GM21447 (cell line): ENCODE data around the gene SLC26A8.
A peak's percentile ranks its signal among the peaks of the same experiment; 100 is the strongest.
"Not testable (repeated sequence)": the region's sequence is repeated elsewhere in the genome, so short reads cannot be mapped to it uniquely, and the experiment has no call there.

ENCODE experiments used
- ATAC-seq: cut with Tn5 transposase; IDR thresholded peaks from one replicate; pipeline ENCODE4 v1.9.1; 2021; ENCODE audit not compliant: unreplicated experiment

SLC26A8 gene

GRCh38 chr6:36020154-36020553 is 4.3 kb downstream of the SLC26A8 start:
- no peak for ATAC-seq

DNA sequence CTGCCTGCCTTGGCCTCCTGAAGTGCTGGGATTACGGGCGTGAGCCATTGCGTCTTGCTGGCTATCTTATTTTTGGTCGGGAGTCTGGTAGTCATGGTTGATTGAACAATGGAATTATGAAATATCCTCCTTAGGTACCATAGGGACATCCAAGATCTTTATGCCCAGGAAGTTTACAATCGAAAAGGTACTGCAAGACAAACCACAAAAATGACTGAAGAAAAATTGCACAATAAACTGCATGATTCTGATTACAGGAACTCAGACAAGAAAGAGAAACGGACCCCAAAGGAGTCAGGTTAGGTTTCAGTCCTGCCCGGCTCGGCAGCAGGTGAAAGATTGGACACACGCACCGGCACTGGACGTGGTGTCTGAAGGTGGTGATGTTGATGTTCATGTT is 5.3 kb downstream of the SLC26A8 start:
- no peak for ATAC-seq

DNA sequence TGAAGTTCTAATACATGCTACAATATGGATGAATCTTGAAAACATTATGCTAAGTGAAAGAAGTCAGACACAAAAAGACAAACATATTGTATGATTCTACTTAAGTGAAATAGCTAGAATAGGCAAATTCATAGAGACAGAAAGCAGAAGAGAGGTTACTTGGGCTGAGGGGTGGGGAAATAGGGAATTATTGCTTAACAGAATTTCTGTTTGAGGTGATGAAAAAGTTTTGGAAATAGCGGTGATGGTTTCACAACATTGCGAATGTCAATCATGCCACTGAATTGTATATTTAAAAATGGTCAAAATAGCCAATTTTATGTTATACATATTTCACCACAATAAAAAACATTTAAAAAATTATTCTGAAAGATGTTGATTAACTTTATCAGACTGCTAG is 6.1 kb downstream of the SLC26A8 start:
- no peak for ATAC-seq

- ATAC-seq, result no peak
Measured at GRCh38 chr6:36015666-36016065, 8.8 kb downstream of the SLC26A8 start.

- no peak for ATAC-seq
Measured at GRCh38 chr6:36000451-36000850, 24.0 kb downstream of the SLC26A8 start.

- ATAC-seq, result no peak
Measured at GRCh38 chr6:35993150-35993549, 31.3 kb downstream of the SLC26A8 start.

- ATAC-seq, result not testable (repeated sequence)
Measured at GRCh38 chr6:35988047-35988446, 36.4 kb downstream of the SLC26A8 start.

DNA sequence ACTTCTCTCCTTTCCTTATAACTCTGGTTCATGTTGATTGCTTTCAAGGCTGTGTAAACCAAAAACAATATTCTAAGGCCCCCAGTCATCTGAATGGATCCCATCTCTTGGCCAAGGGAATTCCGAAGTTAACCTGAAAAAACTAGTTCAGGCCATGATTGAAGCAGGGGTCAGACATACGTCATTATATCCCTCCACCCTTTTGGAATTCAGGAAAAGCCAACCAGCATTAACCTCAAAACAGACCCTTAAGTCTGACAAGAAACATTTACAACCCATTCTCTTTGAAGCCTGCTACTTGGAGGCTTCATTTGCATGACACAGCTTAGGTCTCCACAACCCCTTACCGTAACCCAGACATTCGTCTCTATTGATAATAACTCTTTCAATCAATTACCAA is 39.7 kb downstream of the SLC26A8 start:
- no peak for ATAC-seq

- no peak for ATAC-seq
Measured at GRCh38 chr6:35980991-35981645, 43.3 kb downstream of the SLC26A8 start.

DNA sequence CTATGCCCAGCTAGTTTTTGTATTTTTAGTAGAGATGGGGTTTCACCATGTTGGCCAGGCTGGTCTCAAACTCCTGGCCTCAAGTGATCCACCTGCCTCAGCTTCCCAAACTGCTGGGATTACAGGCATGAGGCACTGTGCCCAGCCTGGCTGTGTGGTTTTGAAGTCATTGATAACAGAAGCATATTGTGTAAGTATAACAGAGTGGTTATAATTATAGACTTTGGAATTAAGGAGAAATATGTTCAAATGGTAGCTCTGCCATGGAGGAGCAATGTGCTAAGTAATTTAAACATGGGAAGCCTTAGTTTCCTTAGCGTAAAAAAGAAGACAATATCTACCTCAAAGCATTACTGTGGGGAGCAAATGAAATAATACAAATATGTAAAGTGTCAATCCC is 44.3 kb downstream of the SLC26A8 start:
- ATAC-seq, result not testable (repeated sequence)

GRCh38 chr6:35977308-35977707 is 47.1 kb downstream of the SLC26A8 start:
- no peak for ATAC-seq

GRCh38 chr6:35973670-35974222 is 50.7 kb downstream of the SLC26A8 start:
- ATAC-seq, result peak; percentile 83

DNA sequence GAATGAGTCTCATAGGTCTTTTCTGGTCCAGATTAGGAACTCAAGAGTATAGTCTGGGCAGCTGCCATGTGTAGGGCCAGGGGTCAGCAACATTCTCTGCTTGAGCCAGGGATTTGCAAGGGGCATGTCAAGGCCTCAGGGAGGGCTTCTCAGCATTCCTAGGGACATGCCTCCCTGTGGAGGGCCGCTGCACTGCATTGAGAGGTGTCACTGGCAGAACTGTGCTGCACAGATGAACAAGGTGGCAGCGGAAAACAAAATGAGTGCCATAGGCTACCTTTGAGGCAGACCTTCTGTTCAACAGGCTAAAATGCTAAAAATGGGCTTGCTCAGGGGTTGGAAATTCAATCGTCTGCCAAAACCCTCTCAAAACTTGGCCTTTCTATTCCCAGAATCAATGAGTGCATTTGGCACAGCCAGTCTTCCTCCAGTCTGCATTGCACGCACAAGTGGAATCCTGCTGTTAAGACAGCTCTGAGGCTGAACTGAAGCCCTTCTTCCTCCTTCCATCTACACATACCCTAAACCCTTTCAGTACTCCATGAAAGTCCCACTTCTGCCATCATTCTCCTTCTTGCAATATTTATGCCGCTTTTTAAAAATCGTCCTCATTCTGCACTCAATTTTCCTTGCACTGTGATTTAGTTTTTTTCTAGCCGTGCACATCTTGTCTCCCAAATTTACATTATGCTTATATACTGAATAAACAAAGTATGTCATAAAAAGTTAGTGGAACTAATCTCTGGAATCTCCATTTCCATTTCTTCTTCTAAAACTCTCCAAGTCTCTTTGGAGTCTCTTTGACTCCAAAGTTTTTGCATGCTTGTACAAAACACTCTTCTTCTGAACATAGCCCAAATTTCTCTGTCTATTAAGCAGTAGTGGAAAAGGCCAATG is 51.7 kb downstream of the SLC26A8 start:
- ATAC-seq, result no peak

DNA sequence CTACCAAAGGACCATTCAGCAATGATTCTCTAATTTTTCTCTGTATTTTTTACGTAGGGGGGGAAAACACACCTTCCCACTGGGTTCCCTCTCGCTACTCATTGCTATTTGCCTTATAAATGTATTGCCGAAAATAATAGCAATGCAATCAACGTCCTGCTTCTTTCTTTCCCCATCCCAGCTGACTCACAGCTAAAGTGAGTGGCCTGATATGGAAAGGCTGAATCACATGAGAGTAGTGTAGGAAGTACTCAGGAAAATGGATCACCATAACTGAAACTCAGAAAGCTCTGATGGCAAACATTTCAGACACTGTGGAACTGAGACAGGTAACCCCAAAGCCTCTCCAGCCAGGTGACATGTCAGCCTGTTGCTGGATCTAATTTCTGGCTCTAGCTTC is 54.3 kb downstream of the SLC26A8 start:
- no peak for ATAC-seq

GRCh38 chr6:35969646-35970045 is 54.8 kb downstream of the SLC26A8 start:
- no peak for ATAC-seq

- no peak for ATAC-seq
Measured at GRCh38 chr6:35968821-35969220, 55.6 kb downstream of the SLC26A8 start.

GRCh38 chr6:35967076-35967774 is 57.2 kb downstream of the SLC26A8 start:
- ATAC-seq, result no peak

- no peak for ATAC-seq
Measured at GRCh38 chr6:35962779-35963560, 61.5 kb downstream of the SLC26A8 start.

GRCh38 chr6:35960187-35960586 is 64.3 kb downstream of the SLC26A8 start:
- ATAC-seq, result no peak

DNA sequence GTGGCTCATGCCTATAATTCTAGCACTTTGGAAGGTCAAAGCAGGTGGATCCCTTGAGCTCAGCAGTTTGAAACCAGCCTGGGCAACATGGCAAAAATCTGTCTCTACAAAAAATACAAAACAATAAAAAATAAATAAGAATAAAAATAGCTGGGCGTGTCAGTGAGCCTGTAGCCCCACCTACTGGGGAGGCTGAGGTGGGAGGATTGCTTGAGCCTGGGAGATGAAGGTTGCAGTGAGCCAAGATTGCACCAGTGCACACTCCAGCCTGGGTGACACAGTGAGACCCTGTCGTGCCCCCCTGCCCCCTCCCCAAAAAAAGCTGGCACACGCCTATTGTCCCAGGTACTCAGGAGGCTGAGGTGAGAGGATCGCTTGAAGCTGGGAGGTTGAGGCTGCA is 68.5 kb downstream of the SLC26A8 start:
- no peak for ATAC-seq

GRCh38 chr6:35955521-35955920 is 68.9 kb downstream of the SLC26A8 start:
- ATAC-seq, result no peak
